ENCODE data around the gene MYH7.

- TF ChIP-seq CTCF (optimal IDR thresholded peaks at IDR 0.05 in 1 of 3, IDR thresholded peaks at IDR 0.05 in 1 of 3, conservative IDR thresholded peaks at IDR 0.05 in 1 of 3; ENCODE audit: extremely low read depth in 1 of 3, insufficient read depth in 2 of 3, low read length in 3 of 3) (no peak), EZH2 (IDR thresholded peaks at IDR 0.05; ENCODE audit: low read length) (no peak)
Measured at GRCh38 chr14:23365036-23365731, 70.3 kb downstream of the MYH7 start, which contains the start of gene EFS.
